DOHH2 (cell line): ENCODE measurements around the gene STRA8.

ENCODE experiments used
- EZH2phosphoT487 ChIP-seq: fragments of 200-600 bp; sonication (generic); IDR thresholded peaks from 2 replicates; pipeline ENCODE4 v1.6.1; 2017; ENCODE audit warnings: borderline replicate concordance, mild to moderate bottlenecking, antibody characterized with exemption, low read length, moderate library complexity, mixed read lengths
- TF ChIP-seq, protein P1 (sequence below): fragments of 200-600 bp; sonication (generic); IDR thresholded peaks from one replicate; pipeline ENCODE4 v1.5.1; 2014; ENCODE audit warnings: antibody characterized with exemption, mild to moderate bottlenecking, low read depth, low read length; ENCODE audit not compliant: poor library complexity, severe bottlenecking

DNA sequence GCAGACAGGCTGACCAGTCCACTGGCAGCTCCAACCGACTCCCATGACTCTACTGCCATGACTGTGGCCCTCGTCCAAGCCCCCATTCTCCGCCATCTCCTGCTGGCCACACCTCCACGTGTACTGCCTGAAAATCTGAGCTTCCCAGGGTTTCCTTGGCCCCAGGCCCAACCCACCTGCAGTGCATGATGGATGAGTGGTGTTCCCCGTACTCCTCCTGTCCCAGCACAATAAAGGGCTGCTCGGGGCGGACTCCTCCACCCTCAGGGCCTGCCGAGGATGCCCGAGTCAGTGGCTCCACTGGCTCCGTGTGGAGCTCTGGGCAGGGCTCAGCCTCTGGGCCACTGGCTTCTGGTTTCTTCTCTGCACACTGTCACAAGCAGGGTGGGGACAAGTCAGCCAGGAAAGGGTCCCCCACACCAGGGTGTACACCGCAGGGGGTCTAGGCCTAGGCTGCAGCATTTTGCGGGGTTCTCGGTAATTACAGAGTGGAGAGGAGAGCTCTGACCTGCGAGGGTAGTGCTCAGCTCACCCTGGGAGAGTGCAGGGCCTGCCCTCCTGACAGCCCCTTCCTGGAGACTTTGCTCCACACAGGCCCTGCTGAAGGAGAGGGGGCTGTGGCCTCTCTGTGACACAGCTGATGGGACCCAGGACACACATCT is 37.5 kb upstream of the STRA8 start:
- TF ChIP-seq, protein P1, sequence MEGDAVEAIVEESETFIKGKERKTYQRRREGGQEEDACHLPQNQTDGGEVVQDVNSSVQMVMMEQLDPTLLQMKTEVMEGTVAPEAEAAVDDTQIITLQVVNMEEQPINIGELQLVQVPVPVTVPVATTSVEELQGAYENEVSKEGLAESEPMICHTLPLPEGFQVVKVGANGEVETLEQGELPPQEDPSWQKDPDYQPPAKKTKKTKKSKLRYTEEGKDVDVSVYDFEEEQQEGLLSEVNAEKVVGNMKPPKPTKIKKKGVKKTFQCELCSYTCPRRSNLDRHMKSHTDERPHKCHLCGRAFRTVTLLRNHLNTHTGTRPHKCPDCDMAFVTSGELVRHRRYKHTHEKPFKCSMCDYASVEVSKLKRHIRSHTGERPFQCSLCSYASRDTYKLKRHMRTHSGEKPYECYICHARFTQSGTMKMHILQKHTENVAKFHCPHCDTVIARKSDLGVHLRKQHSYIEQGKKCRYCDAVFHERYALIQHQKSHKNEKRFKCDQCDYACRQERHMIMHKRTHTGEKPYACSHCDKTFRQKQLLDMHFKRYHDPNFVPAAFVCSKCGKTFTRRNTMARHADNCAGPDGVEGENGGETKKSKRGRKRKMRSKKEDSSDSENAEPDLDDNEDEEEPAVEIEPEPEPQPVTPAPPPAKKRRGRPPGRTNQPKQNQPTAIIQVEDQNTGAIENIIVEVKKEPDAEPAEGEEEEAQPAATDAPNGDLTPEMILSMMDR: no peak
- TF ChIP-seq EZH2phosphoT487: no peak
